Spleen (tissue), 11 donors: ENCODE results near the gene FURIN. TPM values are rescaled to one million over a fixed set of nuclear protein-coding genes. Genes with fewer than 3 reads are reported as not detected.

ENCODE experiments used
- DNase-seq: peaks from one replicate; pipeline ENCODE4 v3.0.0-alpha.2; 2020
- H3K27ac ChIP-seq, 8 donors: fragments of 200-600 bp; sonication (generic) in 7 of 8; 1 replicate in 4 of 8; 2 replicates in 4 of 8; pipeline versions ENCODE4 v1.5.0 to v1.8.0; 2016 to 2021; ENCODE audit warnings: inconsistent platforms in 4 of 8, mild to moderate bottlenecking in 4 of 8, moderate library complexity in 1 of 8
- H3K27me3 ChIP-seq, 7 donors: fragments of 200-600 bp; sonication (generic) in 6 of 7; replicated peaks in 1 of 7; 1 replicate in 4 of 7; 2 replicates in 3 of 7; pipeline versions ENCODE4 v1.5.0 to v1.8.0; 2016 to 2021; ENCODE audit warnings: inconsistent platforms in 3 of 7, mild to moderate bottlenecking in 1 of 7
- H3K36me3 ChIP-seq, 6 donors: fragments of 200-600 bp; sonication (generic) in 5 of 6; 1 replicate in 4 of 6; 2 replicates in 2 of 6; pipeline versions ENCODE4 v1.5.0 to v1.8.0; 2016 to 2021; ENCODE audit warnings: inconsistent platforms in 2 of 6
- H3K4me1 ChIP-seq, 6 donors: fragments of 200-600 bp; sonication (generic) in 5 of 6; 1 replicate in 3 of 6; 2 replicates in 3 of 6; pipeline versions ENCODE4 v1.5.0 to v1.8.0; 2016 to 2021; ENCODE audit warnings: inconsistent platforms in 3 of 6
- H3K4me3 ChIP-seq, 8 donors: fragments of 200-600 bp; sonication (generic) in 7 of 8; 1 replicate in 4 of 8; 2 replicates in 4 of 8; pipeline versions ENCODE4 v1.5.0 to v1.8.0; 2016 to 2021; ENCODE audit warnings: inconsistent platforms in 4 of 8, mild to moderate bottlenecking in 4 of 8, moderate library complexity in 2 of 8
- H3K9me3 ChIP-seq, 8 donors: fragments of 200-600 bp; sonication (generic) in 7 of 8; 1 replicate in 4 of 8; 2 replicates in 4 of 8; pipeline versions ENCODE4 v1.5.0 to v1.8.0; 2016 to 2021; ENCODE audit warnings: inconsistent platforms in 4 of 8
- POLR2A ChIP-seq, 3 donors: fragments of 450-650 bp; IDR thresholded peaks; one replicate each; pipeline ENCODE4 v1.5.1; 2017; ENCODE audit warnings: antibody characterized with exemption in 3 of 3, mild to moderate bottlenecking in 1 of 3
- POLR2AphosphoS5 ChIP-seq, 3 donors: sonication (generic); formaldehyde crosslinking; IDR thresholded peaks; one replicate each; pipeline ENCODE4 v1.5.1; 2017; ENCODE audit warnings: antibody characterized with exemption in 3 of 3
- WGBS, 5 donors: extraction: QIAGEN DNeasy Blood & Tissue Kit in 3 of 5; methylation state at CpG; one replicate each; pipeline versions ENCODE4 v1.1.5 to v1.1.7; 2013 to 2018; 5-methylcytosine and 5-hydroxymethylcytosine counted together
- intact Hi-C: fragments of 100-400 bp; cut with DNase I; formaldehyde crosslinking; loops from one replicate; pipeline ENCODE4 v1.15.0; 2023; ENCODE audit warnings: low total_unique reads
- polyA plus RNA-seq, 3 donors: library from polyadenylated mRNA; stranded (reverse); fragments of 200-250 nt; gene quantifications; one replicate each; pipeline ENCODE4 v1.2.1, GENCODE V29; 2013
- total RNA-seq, 7 donors: library from RNA; depleted of rRNA in 3 of 7; stranded (reverse); fragments of >200 nt in 3 of 7; fragmentation: NEBNext Ultra II Directional in 4 of 7; extraction: Animal tissue kit (Norgen Biotek cat#: 25700) in 4 of 7; gene quantifications; one replicate each; pipeline versions ENCODE4 v1.1.0 to v1.2.1, GENCODE V29; 2016 to 2021
- TF ChIP-seq, protein P1 (sequence below), 11 experiments: fragments of 200-600 bp in 7 of 11; fragments of 450-650 bp in 4 of 11; sonication (generic) in 4 of 11; IDR thresholded peaks in 8 of 11; conservative IDR thresholded peaks in 3 of 11; 1 replicate in 7 of 11; 2 replicates in 4 of 11; pipeline versions ENCODE4 v1.4.0 to v1.8.0; 2016 to 2021; ENCODE audit warnings: antibody characterized with exemption in 11 of 11, inconsistent platforms in 4 of 11, mild to moderate bottlenecking in 1 of 11
- donor health status: healthy with polysubstance abuse.
- donor health status: DM: no; HTN: no; CAD: no; lungs with moderate emphysema.
- donor health status: DM: no; HTN: no; CAD: no.
- donor health status: Bipolar disorder and iron deficiency.
- donor health status: healthy.
- donor health status: DM: no; HTN: no; CAD: no.
- donor health status: DM: yes; HTN: yes; CAD: no.

Gene FURIN
- total and polyA plus RNA-seq, 10 donors: 10.0 to 139 (median 79.0) TPM

DNA sequence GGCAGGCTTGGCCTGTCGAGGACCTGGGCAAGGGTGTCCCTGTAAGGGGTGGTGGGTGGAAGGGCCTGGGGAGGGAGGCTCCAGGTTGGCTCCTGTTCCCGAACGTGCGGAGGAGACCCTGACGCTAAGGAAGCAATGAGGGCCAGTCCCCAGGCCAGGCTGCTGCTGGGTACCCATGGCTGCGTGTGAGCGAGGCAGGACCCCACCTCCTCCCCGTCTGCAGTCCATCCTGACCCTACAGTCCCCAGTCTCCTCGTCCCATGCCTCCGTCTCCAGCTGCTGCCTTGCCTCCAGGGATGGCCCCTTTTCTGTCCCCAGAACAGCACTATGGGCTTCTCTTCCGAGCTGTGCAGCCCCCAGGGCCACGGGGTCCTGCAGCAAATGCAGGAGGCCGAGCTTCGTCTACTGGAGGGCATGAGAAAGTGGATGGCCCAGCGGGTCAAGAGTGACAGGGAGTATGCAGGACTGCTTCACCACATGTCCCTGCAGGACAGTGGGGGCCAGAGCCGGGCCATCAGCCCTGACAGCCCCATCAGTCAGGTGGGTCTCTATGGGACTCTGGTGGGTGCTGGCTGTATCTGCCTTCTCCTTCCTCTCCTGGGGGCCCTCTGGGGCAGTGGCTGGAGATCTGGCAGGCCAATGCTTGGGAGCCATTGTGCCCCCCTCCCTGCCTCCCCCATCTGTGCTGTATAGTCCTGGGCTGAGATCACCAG, 16.5 kb downstream of the FURIN start:
- H3K4me3 ChIP-seq: peak overlapping the region; percentile 38 to 80 (median 60)
- intact Hi-C loops: loop anchor here (5.0 to 10.0 kb wide), 2 partner anchors 50 to 168 kb away; partner anchors contain the start of gene BLM
- peaks cover 0 to 7% (median 0%) of the 10 kb centered on the region in 7 donors for H3K27me3 ChIP-seq
- no peaks in the 10 kb centered on the region for H3K9me3 ChIP-seq
- 18 to 30% (median 27%) methylated on average over 7 to 16 of the region's 16 CpGs for WGBS, 5 donors
- H3K36me3 ChIP-seq: peaks cover 0 to 74% (median 48%) of the 10 kb centered on the region in 6 donors
- peak; percentile 82 for DNase-seq
- peaks cover 34 to 77% (median 69%) of the 10 kb centered on the region in 6 donors for H3K4me1 ChIP-seq
- H3K27ac ChIP-seq: peak overlapping the region; percentile 64 to 98 (median 96)
- TF ChIP-seq POLR2AphosphoS5 (IDR thresholded peaks at IDR 0.05) (no peak), POLR2A (IDR thresholded peaks at IDR 0.05) (no peak)
- TF ChIP-seq, protein P1, sequence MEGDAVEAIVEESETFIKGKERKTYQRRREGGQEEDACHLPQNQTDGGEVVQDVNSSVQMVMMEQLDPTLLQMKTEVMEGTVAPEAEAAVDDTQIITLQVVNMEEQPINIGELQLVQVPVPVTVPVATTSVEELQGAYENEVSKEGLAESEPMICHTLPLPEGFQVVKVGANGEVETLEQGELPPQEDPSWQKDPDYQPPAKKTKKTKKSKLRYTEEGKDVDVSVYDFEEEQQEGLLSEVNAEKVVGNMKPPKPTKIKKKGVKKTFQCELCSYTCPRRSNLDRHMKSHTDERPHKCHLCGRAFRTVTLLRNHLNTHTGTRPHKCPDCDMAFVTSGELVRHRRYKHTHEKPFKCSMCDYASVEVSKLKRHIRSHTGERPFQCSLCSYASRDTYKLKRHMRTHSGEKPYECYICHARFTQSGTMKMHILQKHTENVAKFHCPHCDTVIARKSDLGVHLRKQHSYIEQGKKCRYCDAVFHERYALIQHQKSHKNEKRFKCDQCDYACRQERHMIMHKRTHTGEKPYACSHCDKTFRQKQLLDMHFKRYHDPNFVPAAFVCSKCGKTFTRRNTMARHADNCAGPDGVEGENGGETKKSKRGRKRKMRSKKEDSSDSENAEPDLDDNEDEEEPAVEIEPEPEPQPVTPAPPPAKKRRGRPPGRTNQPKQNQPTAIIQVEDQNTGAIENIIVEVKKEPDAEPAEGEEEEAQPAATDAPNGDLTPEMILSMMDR (IDR thresholded peaks at IDR 0.05 in 8 of 11, conservative IDR thresholded peaks at IDR 0.05 in 3 of 11): no peak

GRCh38 chr15:90885432-90886290, 17.3 kb downstream of the FURIN start:
- H3K4me1 ChIP-seq: peaks cover 34 to 85% (median 77%) of the 10 kb centered on the region in 6 donors
- TF ChIP-seq, protein P1 (IDR thresholded peaks at IDR 0.05 in 8 of 11, conservative IDR thresholded peaks at IDR 0.05 in 3 of 11): peak; percentile 92 to 99 (median 96)
- TF ChIP-seq POLR2A (IDR thresholded peaks at IDR 0.05): no peak
- peak; percentile 67 to 83 (median 76) for TF ChIP-seq POLR2AphosphoS5 (IDR thresholded peaks at IDR 0.05)
- H3K9me3 ChIP-seq: no peaks in the 10 kb centered on the region
- intact Hi-C loops: loop anchor here (1.0 to 10.0 kb wide), 3 partner anchors 51 to 237 kb away; partner anchors contain the start of gene BLM
- H3K4me3 ChIP-seq: peak overlapping the region; percentile 38 to 80 (median 60)
- WGBS, 5 donors: 8 to 20% (median 14%) methylated on average over 10 to 23 of the region's 23 CpGs
- peaks cover 0 to 7% (median 0%) of the 10 kb centered on the region in 7 donors for H3K27me3 ChIP-seq
- peaks cover 0 to 74% (median 48%) of the 10 kb centered on the region in 6 donors for H3K36me3 ChIP-seq
- peak overlapping the region; percentile 64 to 98 (median 96) for H3K27ac ChIP-seq
- DNase-seq: peak; percentile 95

GRCh38 chr15:90886291-90886614, 17.9 kb downstream of the FURIN start:
- Histone ChIP-seq H3K9me3 (no peaks in the 10 kb centered on the region), H3K4me1 (peaks cover 34 to 91% (median 81%) of the 10 kb centered on the region in 6 donors), H3K27me3 (peaks cover 0 to 12% (median 0%) of the 10 kb centered on the region in 7 donors), H3K36me3 (peaks cover 0 to 74% (median 48%) of the 10 kb centered on the region in 6 donors), H3K27ac (peak overlapping the region; percentile 64 to 98 (median 96)), H3K4me3 (peak overlapping the region; percentile 38 to 80 (median 60))
- no peak for TF ChIP-seq POLR2A (IDR thresholded peaks at IDR 0.05)
- TF ChIP-seq, protein P1 (IDR thresholded peaks at IDR 0.05 in 8 of 11, conservative IDR thresholded peaks at IDR 0.05 in 3 of 11): peak in 4 of 11 experiments; percentile 6 to 56 (median 40)
- 37 to 51% (median 42%) methylated on average over 5 of the region's 5 CpGs for WGBS, 5 donors
- no peak for DNase-seq
- intact Hi-C loops: loop anchor here (1.0 to 10.0 kb wide), 3 partner anchors 51 to 238 kb away; partner anchors contain the start of gene BLM
